ENCODE results near the gene KLHDC9. TPM values are rescaled to one million over a fixed set of nuclear protein-coding genes. Genes with fewer than 3 reads are reported as not detected.

The KLHDC9 gene
- total and polyA plus RNA-seq, 2 of the 13 experiments (the other 11 are each of a cell fraction or from before 2014, with no cell fraction given): 2.9 TPM

DNA sequence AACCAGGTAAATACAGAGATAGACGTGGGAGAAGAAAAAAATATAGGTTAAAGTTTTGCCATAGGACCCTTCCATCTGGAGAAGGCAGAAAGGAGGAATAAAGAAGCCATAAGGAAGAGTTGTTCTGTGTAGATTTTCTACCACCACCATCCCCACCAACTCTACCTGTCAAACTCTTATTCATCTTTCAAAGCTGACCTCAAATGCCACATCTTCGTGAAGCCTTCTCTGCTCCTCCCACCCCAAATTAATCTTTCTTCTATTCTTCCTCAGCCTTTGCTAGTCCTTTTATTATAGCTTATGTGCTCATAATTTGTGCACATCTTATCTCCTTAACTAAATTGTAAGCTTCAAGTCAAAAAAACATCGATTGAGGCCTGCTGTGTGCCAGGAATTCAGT is 7.5 kb upstream of the KLHDC9 start:
- Histone ChIP-seq H4K20me1 (ENCODE audit: insufficient read depth, low read length) (no peaks in the 10 kb centered on the region), H3K4me1 (ENCODE audit: insufficient read depth, low read length) (peaks cover 21% of the 10 kb centered on the region), H3K36me3 (replicated peaks in 1 of 2; ENCODE audit: control insufficient read depth in 1 of 2, insufficient read depth in 2 of 2, low read length in 2 of 2) (no peaks in the 10 kb centered on the region), H3K27me3 (ENCODE audit: control insufficient read depth in 1 of 2, insufficient read depth in 2 of 2, low read length in 2 of 2) (peaks cover 3 to 42% of the 10 kb centered on the region in 2 experiments; a peak in 3 of 5 replicates), H3K9me3 (ENCODE audit: low read length) (no peaks in the 10 kb centered on the region), H3K4me3 (replicated peaks in 1 of 3; ENCODE audit: insufficient read depth in 1 of 3, low read depth in 2 of 3, low read length in 3 of 3) (no peak overlapping the region), H3K79me2 (ENCODE audit: insufficient read depth, low read length) (no peaks in the 10 kb centered on the region), H3K9ac (ENCODE audit: insufficient read depth, low read depth, low read length) (no peak overlapping the region), H3K4me2 (ENCODE audit: low read depth, low read length) (no peak overlapping the region), H2AFZ (ENCODE audit: low read length) (no peak overlapping the region), H3K27ac (ENCODE audit: extremely low read length, insufficient read depth, low read length) (no peak overlapping the region)
- ATAC-seq (no peak), FAIRE-seq (no peak), DNase-seq (ENCODE audit: low spot score) (no peak)
- intact Hi-C loops (cut with micrococcal nuclease; ENCODE audit: unreplicated experiment): no loop called here
- TF ChIP-seq THYN1 (CRISPR knock-in tag; IDR thresholded peaks at IDR 0.05; ENCODE audit: borderline replicate concordance, low read depth) (no peak), ZNF446 (CRISPR knock-in tag; IDR thresholded peaks at IDR 0.05) (no peak), MTA1 (CRISPR knock-in tag; IDR thresholded peaks at IDR 0.05; ENCODE audit: borderline replicate concordance) (no peak), ZNF460 (CRISPR knock-in tag; IDR thresholded peaks at IDR 0.05; ENCODE audit: borderline replicate concordance) (no peak), HDAC2 (CRISPR knock-in tag; IDR thresholded peaks at IDR 0.05) (no peak), HMG20A (CRISPR knock-in tag; IDR thresholded peaks at IDR 0.05; ENCODE audit: borderline replicate concordance) (no peak), GPN1 (CRISPR knock-in tag; IDR thresholded peaks at IDR 0.05; ENCODE audit: borderline replicate concordance) (no peak)
- TF ChIP-seq, protein P1, sequence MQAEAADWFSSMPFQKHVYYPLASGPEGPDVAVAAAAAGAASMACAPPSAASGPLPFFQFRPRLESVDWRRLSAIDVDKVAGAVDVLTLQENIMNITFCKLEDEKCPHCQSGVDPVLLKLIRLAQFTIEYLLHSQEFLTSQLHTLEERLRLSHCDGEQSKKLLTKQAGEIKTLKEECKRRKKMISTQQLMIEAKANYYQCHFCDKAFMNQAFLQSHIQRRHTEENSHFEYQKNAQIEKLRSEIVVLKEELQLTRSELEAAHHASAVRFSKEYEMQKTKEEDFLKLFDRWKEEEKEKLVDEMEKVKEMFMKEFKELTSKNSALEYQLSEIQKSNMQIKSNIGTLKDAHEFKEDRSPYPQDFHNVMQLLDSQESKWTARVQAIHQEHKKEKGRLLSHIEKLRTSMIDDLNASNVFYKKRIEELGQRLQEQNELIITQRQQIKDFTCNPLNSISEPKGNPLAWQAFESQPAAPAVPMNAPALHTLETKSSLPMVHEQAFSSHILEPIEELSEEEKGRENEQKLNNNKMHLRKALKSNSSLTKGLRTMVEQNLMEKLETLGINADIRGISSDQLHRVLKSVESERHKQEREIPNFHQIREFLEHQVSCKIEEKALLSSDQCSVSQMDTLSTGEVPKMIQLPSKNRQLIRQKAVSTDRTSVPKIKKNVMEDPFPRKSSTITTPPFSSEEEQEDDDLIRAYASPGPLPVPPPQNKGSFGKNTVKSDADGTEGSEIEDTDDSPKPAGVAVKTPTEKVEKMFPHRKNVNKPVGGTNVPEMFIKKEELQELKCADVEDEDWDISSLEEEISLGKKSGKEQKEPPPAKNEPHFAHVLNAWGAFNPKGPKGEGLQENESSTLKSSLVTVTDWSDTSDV (CRISPR knock-in tag; IDR thresholded peaks at IDR 0.05): no peak
- TF ChIP-seq, protein P2, sequence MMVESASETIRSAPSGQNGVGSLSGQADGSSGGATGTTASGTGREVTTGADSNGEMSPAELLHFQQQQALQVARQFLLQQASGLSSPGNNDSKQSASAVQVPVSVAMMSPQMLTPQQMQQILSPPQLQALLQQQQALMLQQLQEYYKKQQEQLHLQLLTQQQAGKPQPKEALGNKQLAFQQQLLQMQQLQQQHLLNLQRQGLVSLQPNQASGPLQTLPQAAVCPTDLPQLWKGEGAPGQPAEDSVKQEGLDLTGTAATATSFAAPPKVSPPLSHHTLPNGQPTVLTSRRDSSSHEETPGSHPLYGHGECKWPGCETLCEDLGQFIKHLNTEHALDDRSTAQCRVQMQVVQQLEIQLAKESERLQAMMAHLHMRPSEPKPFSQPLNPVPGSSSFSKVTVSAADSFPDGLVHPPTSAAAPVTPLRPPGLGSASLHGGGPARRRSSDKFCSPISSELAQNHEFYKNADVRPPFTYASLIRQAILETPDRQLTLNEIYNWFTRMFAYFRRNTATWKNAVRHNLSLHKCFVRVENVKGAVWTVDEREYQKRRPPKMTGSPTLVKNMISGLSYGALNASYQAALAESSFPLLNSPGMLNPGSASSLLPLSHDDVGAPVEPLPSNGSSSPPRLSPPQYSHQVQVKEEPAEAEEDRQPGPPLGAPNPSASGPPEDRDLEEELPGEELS (CRISPR knock-in tag; IDR thresholded peaks at IDR 0.05): no peak
- TF ChIP-seq, protein P3, sequence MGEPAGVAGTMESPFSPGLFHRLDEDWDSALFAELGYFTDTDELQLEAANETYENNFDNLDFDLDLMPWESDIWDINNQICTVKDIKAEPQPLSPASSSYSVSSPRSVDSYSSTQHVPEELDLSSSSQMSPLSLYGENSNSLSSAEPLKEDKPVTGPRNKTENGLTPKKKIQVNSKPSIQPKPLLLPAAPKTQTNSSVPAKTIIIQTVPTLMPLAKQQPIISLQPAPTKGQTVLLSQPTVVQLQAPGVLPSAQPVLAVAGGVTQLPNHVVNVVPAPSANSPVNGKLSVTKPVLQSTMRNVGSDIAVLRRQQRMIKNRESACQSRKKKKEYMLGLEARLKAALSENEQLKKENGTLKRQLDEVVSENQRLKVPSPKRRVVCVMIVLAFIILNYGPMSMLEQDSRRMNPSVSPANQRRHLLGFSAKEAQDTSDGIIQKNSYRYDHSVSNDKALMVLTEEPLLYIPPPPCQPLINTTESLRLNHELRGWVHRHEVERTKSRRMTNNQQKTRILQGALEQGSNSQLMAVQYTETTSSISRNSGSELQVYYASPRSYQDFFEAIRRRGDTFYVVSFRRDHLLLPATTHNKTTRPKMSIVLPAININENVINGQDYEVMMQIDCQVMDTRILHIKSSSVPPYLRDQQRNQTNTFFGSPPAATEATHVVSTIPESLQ (CRISPR knock-in tag; conservative IDR thresholded peaks at IDR 0.05): no peak
- TF ChIP-seq, protein P4, sequence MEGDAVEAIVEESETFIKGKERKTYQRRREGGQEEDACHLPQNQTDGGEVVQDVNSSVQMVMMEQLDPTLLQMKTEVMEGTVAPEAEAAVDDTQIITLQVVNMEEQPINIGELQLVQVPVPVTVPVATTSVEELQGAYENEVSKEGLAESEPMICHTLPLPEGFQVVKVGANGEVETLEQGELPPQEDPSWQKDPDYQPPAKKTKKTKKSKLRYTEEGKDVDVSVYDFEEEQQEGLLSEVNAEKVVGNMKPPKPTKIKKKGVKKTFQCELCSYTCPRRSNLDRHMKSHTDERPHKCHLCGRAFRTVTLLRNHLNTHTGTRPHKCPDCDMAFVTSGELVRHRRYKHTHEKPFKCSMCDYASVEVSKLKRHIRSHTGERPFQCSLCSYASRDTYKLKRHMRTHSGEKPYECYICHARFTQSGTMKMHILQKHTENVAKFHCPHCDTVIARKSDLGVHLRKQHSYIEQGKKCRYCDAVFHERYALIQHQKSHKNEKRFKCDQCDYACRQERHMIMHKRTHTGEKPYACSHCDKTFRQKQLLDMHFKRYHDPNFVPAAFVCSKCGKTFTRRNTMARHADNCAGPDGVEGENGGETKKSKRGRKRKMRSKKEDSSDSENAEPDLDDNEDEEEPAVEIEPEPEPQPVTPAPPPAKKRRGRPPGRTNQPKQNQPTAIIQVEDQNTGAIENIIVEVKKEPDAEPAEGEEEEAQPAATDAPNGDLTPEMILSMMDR (CRISPR knock-in tag; IDR thresholded peaks at IDR 0.05): no peak
- TF ChIP-seq, protein P5, sequence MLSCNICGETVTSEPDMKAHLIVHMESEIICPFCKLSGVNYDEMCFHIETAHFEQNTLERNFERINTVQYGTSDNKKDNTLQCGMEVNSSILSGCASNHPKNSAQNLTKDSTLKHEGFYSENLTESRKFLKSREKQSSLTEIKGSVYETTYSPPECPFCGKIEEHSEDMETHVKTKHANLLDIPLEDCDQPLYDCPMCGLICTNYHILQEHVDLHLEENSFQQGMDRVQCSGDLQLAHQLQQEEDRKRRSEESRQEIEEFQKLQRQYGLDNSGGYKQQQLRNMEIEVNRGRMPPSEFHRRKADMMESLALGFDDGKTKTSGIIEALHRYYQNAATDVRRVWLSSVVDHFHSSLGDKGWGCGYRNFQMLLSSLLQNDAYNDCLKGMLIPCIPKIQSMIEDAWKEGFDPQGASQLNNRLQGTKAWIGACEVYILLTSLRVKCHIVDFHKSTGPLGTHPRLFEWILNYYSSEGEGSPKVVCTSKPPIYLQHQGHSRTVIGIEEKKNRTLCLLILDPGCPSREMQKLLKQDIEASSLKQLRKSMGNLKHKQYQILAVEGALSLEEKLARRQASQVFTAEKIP (CRISPR knock-in tag; IDR thresholded peaks at IDR 0.05; ENCODE audit: borderline replicate concordance): no peak
- WGBS (ENCODE audit: low lambda C conversion rate): 12% methylated on average over 3 of the region's 3 CpGs
- POLR2A ChIA-PET: no interaction called here
- BruUV-seq (replicated peaks): no TSS peak
- CTCF ChIA-PET (ENCODE audit: low intra/inter-chr PET ratio, low total read pairs): no interaction called here
- in situ Hi-C loops (cut with HindIII; ENCODE audit: extremely low pct_ligation_motif_present, low pct_unique_long_range_greater_than_20kb): loop anchor here (10.0 kb wide), 1 partner anchor 96 kb away; no protein-coding TSS in a partner anchor

Data from HepG2 (cell line).